Stomach (tissue), 9 donors: ENCODE measurements around the gene COL7A1. TPM values are rescaled to one million over a fixed set of nuclear protein-coding genes. Genes with fewer than 3 reads are reported as not detected.

Experiments used
- DNase-seq, 2 donors: peaks; one replicate each; pipeline versions ENCODE4 v3.0.0 to v3.0.0-alpha.2; 2013 to 2019
- H3K27ac ChIP-seq, 5 donors: fragments of 200-600 bp in 4 of 5; sonication (generic) in 4 of 5; one replicate each; pipeline ENCODE4 v1.5.1; 2013 to 2019; ENCODE audit warnings: mild to moderate bottlenecking in 1 of 5, moderate library complexity in 1 of 5
- H3K27me3 ChIP-seq, 3 donors: fragments of 200-600 bp; sonication (generic); one replicate each; pipeline ENCODE4 v1.5.1; 2017 to 2019; ENCODE audit warnings: mixed run types in 1 of 3
- H3K36me3 ChIP-seq, 4 donors: fragments of 200-600 bp; sonication (generic); 1 replicate in 3 of 4; 2 replicates in 1 of 4; pipeline ENCODE4 v1.5.1; 2016 to 2019
- H3K4me1 ChIP-seq, 4 donors: fragments of 200-600 bp; sonication (generic); one replicate each; pipeline ENCODE4 v1.5.1; 2016 to 2019
- H3K4me3 ChIP-seq, 4 donors: fragments of 200-600 bp; sonication (generic) in 3 of 4; one replicate each; pipeline ENCODE4 v1.5.1; 2016 to 2019; ENCODE audit warnings: mild to moderate bottlenecking in 1 of 4
- H3K9me3 ChIP-seq, 4 donors: fragments of 200-600 bp; sonication (generic); one replicate each; pipeline ENCODE4 v1.5.1; 2016 to 2019
- CTCF ChIP-seq, 7 experiments: fragments of 450-650 bp in 4 of 7; fragments of 200-600 bp in 3 of 7; sonication (generic) in 3 of 7; IDR thresholded peaks; one replicate each; pipeline ENCODE4 v1.5.1; 2016 to 2019; ENCODE audit warnings: antibody characterized with exemption in 7 of 7, control low read depth in 2 of 7, mild to moderate bottlenecking in 1 of 7
- EP300 ChIP-seq: sonication (generic); formaldehyde crosslinking; IDR thresholded peaks from one replicate; pipeline ENCODE4 v1.6.1; 2017; ENCODE audit warnings: antibody characterized with exemption
- POLR2A ChIP-seq, 4 donors: fragments of 450-650 bp; IDR thresholded peaks; one replicate each; pipeline ENCODE4 v1.6.1; 2016; ENCODE audit warnings: antibody characterized with exemption in 4 of 4, control low read depth in 2 of 4, mild to moderate bottlenecking in 1 of 4, moderate library complexity in 1 of 4
- POLR2AphosphoS5 ChIP-seq, 3 donors: sonication (generic); formaldehyde crosslinking; IDR thresholded peaks; one replicate each; pipeline ENCODE4 v1.6.1; 2016; ENCODE audit warnings: antibody characterized with exemption in 3 of 3
- WGBS, 5 donors: extraction: QIAGEN DNeasy Blood & Tissue Kit in 3 of 5; methylation state at CpG; one replicate each; pipeline versions ENCODE4 v1.1.5 to v1.1.7; 2013 to 2018; 5-methylcytosine and 5-hydroxymethylcytosine counted together
- intact Hi-C: fragments of 100-400 bp; cut with DNase I; formaldehyde crosslinking; loops from one replicate; pipeline ENCODE4 v1.15.1; 2023; ENCODE audit warnings: low total_unique reads
- polyA plus RNA-seq, 3 donors: library from polyadenylated mRNA; stranded (reverse); fragments of 200-250 nt; gene quantifications; one replicate each; pipeline ENCODE4 v1.2.3, GENCODE V29; 2013
- total RNA-seq, 5 donors: library from RNA; depleted of rRNA; stranded (reverse); fragments of >200 nt; gene quantifications; one replicate each; pipeline versions ENCODE4 v1.1.0 to v1.2.3, GENCODE V29; 2014 to 2016
- donor health status: healthy with polysubstance abuse.
- donor health status: Bipolar disorder and iron deficiency.
- donor health status: healthy.

COL7A1 gene
- total and polyA plus RNA-seq, 8 donors: 1.8 to 123 (median 7.7) TPM

DNA sequence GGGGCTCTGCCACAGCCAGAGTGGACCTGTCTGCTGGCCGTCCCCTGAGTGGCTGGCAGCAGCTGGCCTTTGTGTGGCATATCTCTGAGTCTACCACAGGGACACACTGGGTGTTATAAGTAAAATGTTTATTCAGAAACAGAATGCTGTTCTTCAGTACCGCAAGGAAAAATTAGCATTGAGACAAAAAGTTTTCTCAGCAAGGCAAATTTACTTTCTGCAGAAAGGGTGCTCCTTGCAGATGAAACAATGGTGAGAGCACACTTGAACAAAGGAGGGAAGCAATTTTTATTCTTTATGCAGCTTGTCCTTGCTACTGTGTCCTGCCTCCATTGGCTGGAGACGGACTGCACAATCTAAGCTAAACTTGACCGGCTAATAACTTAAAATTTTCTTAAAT, 22.4 kb upstream of the COL7A1 start:
- no peaks in the 10 kb centered on the region for H3K27me3 ChIP-seq
- peaks cover 10 to 29% (median 16%) of the 10 kb centered on the region in 4 donors for H3K9me3 ChIP-seq
- peaks cover 0 to 8% (median 0%) of the 10 kb centered on the region in 4 donors for H3K36me3 ChIP-seq
- peak overlapping the region in 4 of 5 donors; percentile 55 to 71 (median 65) for H3K27ac ChIP-seq
- H3K4me3 ChIP-seq: no peak overlapping the region
- DNase-seq: no peak
- TF ChIP-seq POLR2AphosphoS5 (IDR thresholded peaks at IDR 0.05): no peak
- no peak for TF ChIP-seq CTCF (IDR thresholded peaks at IDR 0.05)
- no peak for TF ChIP-seq EP300
- TF ChIP-seq POLR2A (IDR thresholded peaks at IDR 0.05): no peak
- H3K4me1 ChIP-seq: peaks cover 0 to 11% (median 6%) of the 10 kb centered on the region in 4 donors
- intact Hi-C loops: no loop called here
- 93 to 99% (median 98%) methylated on average over 4 of the region's 4 CpGs for WGBS, 5 donors

- Histone ChIP-seq H3K27me3 (no peaks in the 10 kb centered on the region), H3K4me1 (peaks cover 5 to 8% (median 6%) of the 10 kb centered on the region in 4 donors), H3K9me3 (peaks cover 10 to 29% (median 16%) of the 10 kb centered on the region in 4 donors), H3K36me3 (no peaks in the 10 kb centered on the region), H3K4me3 (no peak overlapping the region), H3K27ac (peak overlapping the region in 1 of 5 donors; percentile 31)
- TF ChIP-seq POLR2A (IDR thresholded peaks at IDR 0.05) (no peak), CTCF (IDR thresholded peaks at IDR 0.05) (no peak), EP300 (no peak), POLR2AphosphoS5 (IDR thresholded peaks at IDR 0.05) (no peak)
- no peak for DNase-seq
- 59 to 80% (median 66%) methylated on average over 3 of the region's 3 CpGs for WGBS, 5 donors
- intact Hi-C loops: no loop called here
Measured at GRCh38 chr3:48614044-48614443, 18.9 kb upstream of the COL7A1 start.

DNA sequence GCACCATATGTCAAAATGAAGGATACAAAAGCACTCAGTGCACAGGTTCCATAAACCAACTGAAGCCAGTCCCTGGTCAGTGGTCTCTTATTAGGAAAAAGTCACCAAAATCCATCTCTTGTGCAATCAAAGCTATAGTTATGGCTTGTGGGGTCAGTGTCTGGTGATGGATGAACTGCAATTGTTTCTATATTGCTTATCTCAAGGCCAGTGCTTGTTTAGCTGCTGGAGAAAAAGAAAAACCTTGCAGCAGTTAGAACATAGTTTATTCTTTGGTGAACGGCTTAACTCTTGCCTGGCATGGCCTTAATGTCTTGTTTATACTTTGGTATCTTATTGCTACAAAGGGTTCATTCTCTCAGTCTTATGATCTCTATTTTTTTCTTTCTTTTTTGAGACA, 17.2 kb upstream of the COL7A1 start:
- WGBS, 5 donors: 14 to 36% (median 21%) methylated on average over 1 of the region's 1 CpG
- DNase-seq: no peak
- TF ChIP-seq EP300: no peak
- TF ChIP-seq POLR2A (IDR thresholded peaks at IDR 0.05): no peak
- no peak for TF ChIP-seq POLR2AphosphoS5 (IDR thresholded peaks at IDR 0.05)
- TF ChIP-seq CTCF (IDR thresholded peaks at IDR 0.05): no peak
- Histone ChIP-seq H3K4me1 (peaks cover 18 to 24% (median 23%) of the 10 kb centered on the region in 4 donors), H3K36me3 (peaks cover 0 to 6% (median 4%) of the 10 kb centered on the region in 4 donors), H3K9me3 (peaks cover 4 to 15% (median 6%) of the 10 kb centered on the region in 4 donors), H3K4me3 (no peak overlapping the region), H3K27ac (no peak overlapping the region), H3K27me3 (no peaks in the 10 kb centered on the region)
- intact Hi-C loops: no loop called here

- Histone ChIP-seq H3K4me1 (peaks cover 18 to 39% (median 27%) of the 10 kb centered on the region in 4 donors), H3K27ac (peak within 1 kb of the TSS; percentile 83 to 94 (median 90)), H3K36me3 (peaks cover 22 to 34% (median 31%) of the 10 kb centered on the region in 4 donors), H3K27me3 (no peaks in the 10 kb centered on the region), H3K9me3 (no peaks in the 10 kb centered on the region), H3K4me3 (peak within 1 kb of the TSS; percentile 83 to 96 (median 88))
- TF ChIP-seq POLR2A (IDR thresholded peaks at IDR 0.05) (peak in 1 of 4 donors; percentile 43), POLR2AphosphoS5 (IDR thresholded peaks at IDR 0.05) (peak; percentile 91 to 96 (median 93)), EP300 (no peak), CTCF (IDR thresholded peaks at IDR 0.05) (peak in 5 of 7 experiments; percentile 52 to 88 (median 75))
- WGBS, 5 donors: 1 to 3% (median 2%) methylated on average over 41 to 86 of the region's 86 CpGs
- peak; percentile 94 to 98 for DNase-seq
- intact Hi-C loops: no loop called here
Measured at GRCh38 chr3:48609088-48610005, 14.2 kb upstream of the COL7A1 start, which contains the start of gene UQCRC1. Gene UQCRC1 (minus strand): TSS chr3:48609646. CDS start chr3:48609620, 26 bp downstream.
